Osteoblast (primary cell): ENCODE data around the gene SERPINB11. TPM values are rescaled to one million over a fixed set of nuclear protein-coding genes. Genes with fewer than 3 reads are reported as not detected.

ENCODE experiments used
- DNase-seq: peaks from one replicate; pipeline ENCODE4 v3.0.0; 2011; ENCODE audit warnings: low spot score, mixed read lengths; ENCODE audit not compliant: insufficient read length; ENCODE audit errors: missing footprints
- H2AFZ ChIP-seq: 2 replicates; pipeline ENCODE4 v1.6.0; 2011; ENCODE audit warnings: mild to moderate bottlenecking, low read length
- H3K27ac ChIP-seq: 2 replicates; pipeline ENCODE4 v1.5.1; 2011; ENCODE audit warnings: mild to moderate bottlenecking, low read depth, low read length, moderate library complexity
- H3K27me3 ChIP-seq: 2 replicates; pipeline ENCODE4 v1.6.0; 2012; ENCODE audit warnings: mild to moderate bottlenecking, control low read depth, inconsistent platforms, low read length, moderate library complexity; ENCODE audit not compliant: insufficient read depth
- H3K36me3 ChIP-seq: 2 replicates; pipeline ENCODE4 v1.5.1; 2011; ENCODE audit warnings: mild to moderate bottlenecking, low read length, control low read depth, moderate library complexity; ENCODE audit not compliant: insufficient read depth
- H3K4me1 ChIP-seq: 2 replicates; pipeline ENCODE4 v1.5.1; 2011; ENCODE audit warnings: mild to moderate bottlenecking, low read length, control low read depth, moderate library complexity; ENCODE audit not compliant: insufficient read depth
- H3K4me2 ChIP-seq: 2 replicates; pipeline ENCODE4 v1.6.0; 2011; ENCODE audit warnings: mild to moderate bottlenecking, low read length; ENCODE audit not compliant: insufficient read depth
- H3K4me3 ChIP-seq: fragments of 200-600 bp; sonication (generic); 3 replicates; pipeline ENCODE4 v1.5.1; 2012; ENCODE audit warnings: mild to moderate bottlenecking, low read length, inconsistent platforms; ENCODE audit not compliant: insufficient read depth
- H3K79me2 ChIP-seq: 2 replicates; pipeline ENCODE4 v1.6.0; 2012; ENCODE audit warnings: mild to moderate bottlenecking, low read length, control low read depth, inconsistent platforms; ENCODE audit not compliant: insufficient read depth
- H3K9me3 ChIP-seq: 2 replicates; pipeline ENCODE4 v1.5.1; 2011; ENCODE audit warnings: low read depth, low read length, control low read depth
- H4K20me1 ChIP-seq: 2 replicates; pipeline ENCODE4 v1.6.0; 2012; ENCODE audit warnings: mild to moderate bottlenecking, low read length, control low read depth; ENCODE audit not compliant: insufficient read depth
- CTCF ChIP-seq: IDR thresholded peaks from 2 replicates; pipeline ENCODE4 v1.5.1; 2011; ENCODE audit warnings: mild to moderate bottlenecking, low read depth, low read length, moderate library complexity; ENCODE audit errors: extremely low read depth
- total RNA-seq: library from RNA; depleted of rRNA; stranded (reverse); fragments of >200 nt; gene quantifications from 2 replicates; pipeline ENCODE4 v1.2.3, GENCODE V29; 2012

SERPINB11 gene
- total RNA-seq, 1 donor: not detected

DNA sequence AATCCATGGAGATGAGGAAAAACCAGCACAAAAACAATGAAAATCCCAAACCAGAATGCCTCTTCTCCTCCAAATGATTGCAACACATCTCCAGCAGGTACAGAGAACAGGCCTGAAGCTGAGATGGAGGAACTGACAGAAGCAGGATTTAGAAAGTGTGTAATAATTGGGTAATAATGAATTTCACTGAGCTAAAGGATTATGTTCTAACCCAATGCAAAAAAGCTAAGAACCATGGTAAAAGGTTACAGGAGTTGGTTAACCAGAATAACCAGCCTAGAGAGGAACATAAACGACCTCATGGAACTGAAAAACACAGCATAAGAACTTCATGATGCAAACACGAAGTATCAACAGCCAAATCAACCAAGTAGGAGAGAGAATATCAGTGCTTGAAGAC is 13.7 kb upstream of the SERPINB11 start:
- Histone ChIP-seq H4K20me1 (no peaks in the 10 kb centered on the region), H3K9me3 (no peaks in the 10 kb centered on the region), H3K27me3 (no peaks in the 10 kb centered on the region), H3K27ac (no peak overlapping the region), H3K4me3 (no peak overlapping the region), H3K79me2 (no peaks in the 10 kb centered on the region), H3K4me2 (no peak overlapping the region), H2AFZ (no peak overlapping the region), H3K4me1 (no peaks in the 10 kb centered on the region), H3K36me3 (no peaks in the 10 kb centered on the region)
- no peak for TF ChIP-seq CTCF
- DNase-seq: no peak

DNA sequence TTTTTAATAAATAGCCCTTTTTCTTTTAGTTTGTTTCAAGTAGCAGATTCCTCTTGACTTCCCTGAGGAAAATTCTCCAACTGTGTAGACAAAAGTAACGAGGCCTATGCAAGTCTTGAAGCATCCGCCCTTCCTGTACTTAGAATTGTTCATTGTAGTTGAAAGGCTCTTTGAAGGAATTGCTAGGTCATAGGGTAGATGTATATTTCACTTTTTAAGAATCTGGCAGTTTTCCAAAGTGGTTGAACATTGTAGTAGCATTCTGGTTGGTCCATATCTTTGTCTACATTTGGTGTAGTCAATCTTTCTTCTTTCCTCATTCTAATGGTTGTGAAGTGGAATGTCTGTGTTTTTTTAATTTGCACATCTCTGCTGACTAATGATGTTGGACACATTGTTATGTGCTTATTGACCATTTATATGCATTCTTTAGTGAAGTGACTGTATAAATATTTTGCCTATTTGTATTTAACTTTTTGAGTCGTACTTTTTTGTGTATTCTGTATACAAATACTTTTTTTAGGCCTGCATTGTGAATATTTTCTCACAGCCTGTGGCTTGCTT is 5.6 kb upstream of the SERPINB11 start:
- H2AFZ ChIP-seq: no peak overlapping the region
- no peak for DNase-seq
- no peaks in the 10 kb centered on the region for H3K79me2 ChIP-seq
- H3K9me3 ChIP-seq: no peaks in the 10 kb centered on the region
- H3K4me3 ChIP-seq: no peak overlapping the region
- no peak for TF ChIP-seq CTCF
- no peaks in the 10 kb centered on the region for H4K20me1 ChIP-seq
- H3K4me2 ChIP-seq: no peak overlapping the region
- no peaks in the 10 kb centered on the region for H3K36me3 ChIP-seq
- no peak overlapping the region for H3K27ac ChIP-seq
- H3K4me1 ChIP-seq: no peaks in the 10 kb centered on the region
- no peaks in the 10 kb centered on the region for H3K27me3 ChIP-seq

DNA sequence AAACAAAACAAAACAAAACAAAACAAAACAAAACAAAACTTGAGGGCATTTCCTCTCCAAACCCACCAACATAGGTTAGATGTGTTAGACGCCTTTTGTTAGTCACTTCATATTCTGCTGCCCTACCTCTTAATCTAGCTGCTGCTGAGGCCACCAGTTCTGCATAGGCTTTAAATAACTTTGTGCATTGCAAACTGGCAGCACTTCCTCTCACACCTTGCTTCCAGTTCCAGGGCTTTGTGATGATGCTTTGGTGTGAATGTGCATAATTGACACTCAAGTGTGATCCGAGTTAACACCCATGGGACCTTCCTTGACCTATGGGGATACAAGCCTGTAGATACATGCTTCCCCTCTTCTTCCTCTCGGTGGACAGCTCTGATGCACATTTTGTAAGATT is 2.3 kb upstream of the SERPINB11 start:
- H3K27ac ChIP-seq: no peak overlapping the region
- DNase-seq: no peak
- no peak overlapping the region for H3K4me3 ChIP-seq
- H3K27me3 ChIP-seq: no peaks in the 10 kb centered on the region
- H3K79me2 ChIP-seq: no peaks in the 10 kb centered on the region
- no peaks in the 10 kb centered on the region for H3K9me3 ChIP-seq
- H3K4me1 ChIP-seq: no peaks in the 10 kb centered on the region
- no peak overlapping the region for H3K4me2 ChIP-seq
- H3K36me3 ChIP-seq: no peaks in the 10 kb centered on the region
- H4K20me1 ChIP-seq: no peaks in the 10 kb centered on the region
- no peak for TF ChIP-seq CTCF
- no peak overlapping the region for H2AFZ ChIP-seq

DNA sequence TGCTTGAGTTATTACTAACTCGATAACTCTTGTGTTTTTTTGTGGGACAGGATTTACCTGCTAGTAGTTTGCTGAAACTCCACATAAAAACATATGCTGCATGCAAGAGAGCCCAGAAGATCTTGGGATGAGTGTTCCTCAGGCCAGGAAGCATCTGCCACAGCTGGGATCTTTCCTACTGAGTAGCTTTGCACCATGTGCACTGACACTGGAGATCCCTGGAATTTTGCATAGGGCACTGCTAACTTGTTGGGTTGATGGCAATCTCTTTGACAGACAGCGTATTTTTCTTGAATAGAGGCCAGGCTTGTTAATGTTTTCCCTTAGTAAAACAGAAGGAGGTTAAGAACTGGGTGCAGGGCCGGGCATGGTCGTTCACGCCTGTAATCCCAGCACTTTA is 808 bp upstream of the SERPINB11 start:
- H2AFZ ChIP-seq: no peak overlapping the region
- no peak for TF ChIP-seq CTCF
- H3K4me1 ChIP-seq: no peaks in the 10 kb centered on the region
- H3K79me2 ChIP-seq: no peaks in the 10 kb centered on the region
- no peak overlapping the region for H3K4me3 ChIP-seq
- H3K36me3 ChIP-seq: no peaks in the 10 kb centered on the region
- no peak overlapping the region for H3K27ac ChIP-seq
- H3K9me3 ChIP-seq: no peaks in the 10 kb centered on the region
- H3K4me2 ChIP-seq: no peak overlapping the region
- no peaks in the 10 kb centered on the region for H4K20me1 ChIP-seq
- no peak for DNase-seq
- H3K27me3 ChIP-seq: no peaks in the 10 kb centered on the region
